Skeletal muscle tissue (tissue), 4 donors: ENCODE results near the gene TPPP. TPM values are rescaled to one million over a fixed set of nuclear protein-coding genes. Genes with fewer than 3 reads are reported as not detected.

Experiments
- H3K27ac ChIP-seq: one replicate; pipeline ENCODE4 v1.7.0; 2013; ENCODE audit warnings: mild to moderate bottlenecking, low read depth, low read length, inconsistent platforms
- H3K27me3 ChIP-seq, 3 donors: one replicate each; pipeline ENCODE4 v1.7.0; 2013; ENCODE audit warnings: low read length in 3 of 3; ENCODE audit not compliant: control insufficient read depth in 3 of 3, insufficient read depth in 3 of 3
- H3K36me3 ChIP-seq, 3 donors: one replicate each; pipeline ENCODE4 v1.7.0; 2013; ENCODE audit warnings: low read length in 3 of 3; ENCODE audit not compliant: control insufficient read depth in 3 of 3, insufficient read depth in 3 of 3
- H3K4me1 ChIP-seq, 3 donors: one replicate each; pipeline ENCODE4 v1.7.0; 2013; ENCODE audit warnings: low read length in 3 of 3, mild to moderate bottlenecking in 3 of 3; ENCODE audit not compliant: control insufficient read depth in 3 of 3, insufficient read depth in 3 of 3
- H3K4me3 ChIP-seq, 3 donors: one replicate each; pipeline ENCODE4 v1.7.0; 2013; ENCODE audit warnings: low read length in 3 of 3
- H3K9ac ChIP-seq, 3 donors: one replicate each; pipeline ENCODE4 v1.7.0; 2013; ENCODE audit warnings: low read length in 3 of 3, mild to moderate bottlenecking in 3 of 3, moderate library complexity in 2 of 3, low read depth in 1 of 3
- H3K9me3 ChIP-seq, 3 donors: one replicate each; pipeline ENCODE4 v1.7.0; 2013; ENCODE audit warnings: low read length in 3 of 3; ENCODE audit not compliant: control insufficient read depth in 3 of 3
- total RNA-seq: library from RNA; depleted of rRNA; stranded (reverse); fragments of >200 nt; gene quantifications from one replicate; pipeline ENCODE4 v1.2.3, GENCODE V29; 2014
- donor health status: Osteomylitis.

The TPPP gene
- total RNA-seq, 1 donor from 2014 or later: 3.7 TPM

GRCh38 chr5:664994-665360 lies 28.2 kb downstream of the TPPP start:
- no peak overlapping the region for H3K4me3 ChIP-seq
- no peaks in the 10 kb centered on the region for H3K27me3 ChIP-seq
- no peak overlapping the region for H3K9ac ChIP-seq
- no peak overlapping the region for H3K27ac ChIP-seq
- peaks cover 29 to 40% (median 37%) of the 10 kb centered on the region in 3 donors for H3K36me3 ChIP-seq
- H3K9me3 ChIP-seq: no peaks in the 10 kb centered on the region
- peaks cover 0 to 2% (median 0%) of the 10 kb centered on the region in 3 donors for H3K4me1 ChIP-seq

- Histone ChIP-seq H3K27ac (no peak overlapping the region), H3K27me3 (no peaks in the 10 kb centered on the region), H3K9me3 (no peaks in the 10 kb centered on the region), H3K9ac (no peak overlapping the region), H3K4me1 (peaks cover 0 to 2% (median 0%) of the 10 kb centered on the region in 3 donors), H3K36me3 (peaks cover 30 to 44% (median 42%) of the 10 kb centered on the region in 3 donors), H3K4me3 (no peak overlapping the region)
Observed at GRCh38 chr5:664343-664993, 28.7 kb downstream of the TPPP start.

GRCh38 chr5:663436-664342 lies 29.5 kb downstream of the TPPP start:
- Histone ChIP-seq H3K9ac (no peak overlapping the region), H3K4me3 (no peak overlapping the region), H3K36me3 (peaks cover 31 to 44% (median 44%) of the 10 kb centered on the region in 3 donors), H3K4me1 (no peaks in the 10 kb centered on the region), H3K27me3 (no peaks in the 10 kb centered on the region), H3K9me3 (no peaks in the 10 kb centered on the region), H3K27ac (no peak overlapping the region)

GRCh38 chr5:662751-663435 lies 30.3 kb downstream of the TPPP start:
- Histone ChIP-seq H3K9ac (no peak overlapping the region), H3K4me3 (no peak overlapping the region), H3K36me3 (peaks cover 31 to 48% (median 46%) of the 10 kb centered on the region in 3 donors), H3K9me3 (no peaks in the 10 kb centered on the region), H3K27ac (no peak overlapping the region), H3K4me1 (no peaks in the 10 kb centered on the region), H3K27me3 (no peaks in the 10 kb centered on the region)

GRCh38 chr5:661891-662750 lies 31.0 kb downstream of the TPPP start:
- Histone ChIP-seq H3K4me1 (no peaks in the 10 kb centered on the region), H3K27me3 (no peaks in the 10 kb centered on the region), H3K4me3 (no peak overlapping the region), H3K36me3 (peaks cover 35 to 52% (median 47%) of the 10 kb centered on the region in 3 donors), H3K27ac (no peak overlapping the region), H3K9me3 (no peaks in the 10 kb centered on the region), H3K9ac (no peak overlapping the region)

- Histone ChIP-seq H3K4me3 (no peak overlapping the region), H3K27ac (no peak overlapping the region), H3K4me1 (no peaks in the 10 kb centered on the region), H3K9me3 (no peaks in the 10 kb centered on the region), H3K9ac (no peak overlapping the region), H3K27me3 (no peaks in the 10 kb centered on the region), H3K36me3 (peaks cover 35 to 52% (median 47%) of the 10 kb centered on the region in 3 donors)
Observed at GRCh38 chr5:660491-661030, 32.6 kb downstream of the TPPP start.

GRCh38 chr5:659496-660263 lies 33.5 kb downstream of the TPPP start:
- Histone ChIP-seq H3K9me3 (no peaks in the 10 kb centered on the region), H3K4me3 (no peak overlapping the region), H3K27me3 (no peaks in the 10 kb centered on the region), H3K27ac (no peak overlapping the region), H3K4me1 (no peaks in the 10 kb centered on the region), H3K36me3 (peaks cover 32 to 47% (median 43%) of the 10 kb centered on the region in 3 donors), H3K9ac (no peak overlapping the region)

GRCh38 chr5:658103-658502 lies 35.0 kb downstream of the TPPP start:
- Histone ChIP-seq H3K27ac (no peak overlapping the region), H3K36me3 (peaks cover 19 to 36% (median 31%) of the 10 kb centered on the region in 3 donors), H3K4me1 (no peaks in the 10 kb centered on the region)

More at GRCh38 chr5:658103-658502, 35.0 kb downstream of the TPPP start:
- no peaks in the 10 kb centered on the region for H3K9me3 ChIP-seq
- no peak overlapping the region for H3K9ac ChIP-seq
- no peak overlapping the region for H3K4me3 ChIP-seq
- no peaks in the 10 kb centered on the region for H3K27me3 ChIP-seq
